GM18868 (cell line): ENCODE measurements around the gene SCN2A.

Experiments
- ATAC-seq: cut with Tn5 transposase; IDR thresholded peaks from one replicate; pipeline ENCODE4 v1.9.1; 2021; ENCODE audit warnings: mild to moderate bottlenecking, moderate library complexity; ENCODE audit not compliant: unreplicated experiment

SCN2A gene

DNA sequence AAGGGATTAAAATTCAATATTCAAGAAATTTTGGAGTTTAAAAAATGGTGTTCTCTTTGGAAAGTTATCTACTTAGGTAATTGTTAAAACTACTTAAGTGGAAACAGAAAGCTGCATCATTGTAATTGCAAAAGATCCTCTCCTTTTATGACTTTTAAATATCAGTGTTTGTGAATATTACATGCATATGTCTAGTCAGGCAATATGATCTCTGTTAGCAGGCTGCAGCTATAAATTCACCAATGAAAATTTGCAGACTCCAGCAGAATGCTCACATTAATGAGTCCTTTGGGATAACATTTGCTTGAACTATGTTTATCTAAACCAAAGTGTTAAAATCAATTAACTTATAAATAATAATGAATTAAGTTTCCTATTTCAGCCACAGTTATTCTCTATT, 171.1 kb downstream of the SCN2A start:
- ATAC-seq, result no peak

DNA sequence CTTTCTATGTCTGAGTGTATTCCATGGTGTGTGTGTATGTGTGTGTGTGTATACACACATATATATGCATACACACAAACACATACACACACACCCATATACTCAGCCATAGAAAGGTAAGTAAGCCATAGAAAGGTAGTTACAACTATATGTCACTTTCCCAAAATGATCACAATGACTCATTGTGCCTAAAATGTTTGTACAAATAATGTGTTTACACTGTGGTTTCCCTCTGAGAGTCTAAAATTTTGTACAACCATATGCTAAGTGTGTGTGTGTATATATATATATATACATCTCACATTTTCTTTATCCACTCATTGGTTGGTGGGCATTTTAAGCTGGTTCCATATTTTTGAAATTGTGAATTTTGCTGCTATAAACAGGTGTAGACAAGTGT, 175.0 kb downstream of the SCN2A start:
- ATAC-seq, result no peak

GRCh38 chr2:165417009-165417408, 177.8 kb downstream of the SCN2A start:
- ATAC-seq, result no peak

- ATAC-seq, result no peak
Measured at GRCh38 chr2:165420231-165420630, 181.0 kb downstream of the SCN2A start.

DNA sequence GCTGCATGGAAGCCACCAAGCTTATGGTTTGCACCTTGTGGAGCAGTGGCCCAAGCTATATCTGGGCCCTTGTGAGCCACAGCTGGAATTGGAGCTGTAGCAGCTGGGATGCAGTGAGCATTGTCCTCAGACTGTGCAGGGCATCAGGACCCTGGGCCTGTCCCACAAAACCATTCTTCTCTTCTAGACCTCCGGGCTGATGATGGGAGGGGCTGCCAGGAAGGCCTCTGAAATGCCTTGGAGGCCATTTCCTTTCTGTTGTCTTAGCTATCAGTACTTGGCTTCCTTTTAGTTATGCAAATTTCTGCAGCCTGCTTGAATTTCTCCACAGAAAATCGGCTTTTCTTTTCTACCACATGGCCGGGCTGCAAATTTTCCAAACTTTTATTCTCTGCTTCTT, 183.9 kb downstream of the SCN2A start:
- no peak for ATAC-seq

DNA sequence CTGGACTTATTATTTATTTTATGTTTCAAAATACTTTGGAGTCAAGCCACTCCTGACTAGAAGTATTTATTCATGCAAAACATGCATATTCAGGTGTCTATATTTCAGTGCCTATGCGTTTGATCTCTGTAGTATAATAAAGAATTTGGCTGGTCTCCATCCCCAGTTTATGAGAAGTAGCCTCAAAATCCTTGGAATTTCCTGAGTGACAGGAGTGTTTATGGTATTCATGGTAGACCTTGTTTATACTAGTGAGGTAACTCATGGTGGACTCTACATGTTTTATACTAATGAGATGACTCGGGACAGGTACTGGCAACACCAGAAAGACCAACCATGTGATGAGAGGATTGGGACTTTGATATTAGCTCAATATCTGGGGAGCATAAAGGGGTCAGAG, 186.3 kb downstream of the SCN2A start:
- ATAC-seq, result no peak

DNA sequence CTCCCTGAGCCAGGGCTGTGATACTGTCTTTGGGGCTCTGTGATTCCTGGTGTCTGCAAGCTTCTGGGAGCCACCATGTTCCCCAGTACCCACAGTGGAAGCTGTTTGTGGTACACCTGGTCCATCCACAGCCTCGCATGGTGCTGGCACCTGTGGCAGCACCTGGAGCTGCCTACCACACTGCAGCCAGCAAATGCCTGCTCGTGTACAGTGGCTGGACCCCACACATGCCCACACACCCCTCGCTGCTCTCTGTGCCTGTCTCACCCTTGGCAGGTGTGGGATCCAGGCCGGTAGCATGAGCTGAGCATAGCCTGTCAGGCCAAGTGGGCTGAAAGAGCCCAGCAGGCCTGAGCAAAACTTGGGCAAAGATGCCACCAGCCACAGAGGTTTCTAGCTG, 188.5 kb downstream of the SCN2A start:
- no peak for ATAC-seq

GRCh38 chr2:165428926-165429325, 189.7 kb downstream of the SCN2A start:
- no peak for ATAC-seq

- ATAC-seq, result no peak
Measured at GRCh38 chr2:165431014-165431413, 191.8 kb downstream of the SCN2A start.

DNA sequence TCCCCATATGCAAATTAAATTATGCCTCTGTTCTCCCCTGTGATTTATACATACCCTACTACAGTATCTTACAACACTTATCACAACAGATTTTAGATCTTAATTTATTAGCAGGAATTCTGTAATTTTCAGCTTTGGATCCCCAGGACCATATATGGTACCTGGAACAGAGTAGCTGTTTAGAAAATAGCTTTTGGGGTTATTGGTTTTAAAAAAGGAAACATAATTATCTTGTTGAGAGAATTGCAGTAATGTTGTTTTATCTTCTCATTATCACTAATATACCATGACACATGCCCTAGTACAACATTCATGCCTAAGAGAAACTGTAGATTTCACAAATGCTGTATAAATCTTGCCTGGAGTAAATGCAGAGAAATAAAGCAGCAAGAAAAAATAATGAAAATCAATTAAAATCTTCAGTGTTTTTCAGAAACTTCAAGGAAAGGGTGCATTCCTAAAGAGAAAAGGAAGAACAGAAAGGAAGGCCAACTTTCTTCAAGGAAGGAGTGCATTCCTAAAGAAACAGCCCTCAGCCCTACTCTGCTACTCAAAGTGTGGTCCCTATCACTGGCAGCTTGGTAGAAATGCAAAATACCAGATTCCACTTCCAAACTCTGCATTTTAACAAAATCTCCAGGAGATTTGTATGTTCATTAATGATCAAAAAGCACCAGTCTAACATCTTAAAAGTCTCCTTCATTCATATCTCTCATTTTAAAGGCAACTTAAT, 193.2 kb downstream of the SCN2A start:
- ATAC-seq, result no peak

- no peak for ATAC-seq
Measured at GRCh38 chr2:165434865-165435496, 195.8 kb downstream of the SCN2A start.

DNA sequence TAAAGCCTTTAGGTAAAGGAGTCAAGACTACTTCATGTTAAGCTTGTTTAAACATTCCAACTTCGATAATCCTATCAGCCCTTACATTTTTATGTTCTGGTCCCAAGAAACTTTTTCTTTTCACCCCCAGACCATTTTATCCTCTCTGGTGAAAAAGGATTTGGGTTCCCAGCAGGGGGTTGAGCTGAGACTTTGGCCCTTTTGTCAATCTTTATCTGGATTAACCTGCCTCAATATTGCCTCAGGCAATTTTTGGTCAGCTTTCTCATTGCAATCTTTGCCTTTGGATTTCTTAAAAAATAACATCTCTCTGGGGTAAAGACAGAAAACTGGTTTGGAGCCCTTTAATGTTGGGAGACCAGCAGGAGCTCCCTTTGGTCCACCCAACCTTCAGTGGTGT, 196.4 kb downstream of the SCN2A start:
- ATAC-seq, result no peak

DNA sequence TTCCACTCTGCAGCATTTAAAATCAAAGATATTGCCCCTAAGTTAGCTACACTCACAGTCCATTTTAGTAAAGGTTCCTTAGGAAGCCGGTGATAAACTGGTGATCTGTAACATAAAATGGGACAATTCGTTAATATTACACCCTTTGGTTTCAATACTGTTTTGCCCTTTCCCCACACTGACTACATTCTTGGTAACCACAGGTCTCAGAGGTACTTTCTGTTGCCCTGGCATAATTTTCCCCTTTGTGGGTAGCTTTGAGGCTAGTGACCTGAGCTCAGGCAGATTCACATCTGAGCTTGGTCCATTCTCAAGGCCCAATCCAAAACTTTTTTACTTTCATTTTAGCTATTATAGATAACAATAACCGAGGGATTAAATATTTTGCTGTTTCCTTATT, 197.3 kb downstream of the SCN2A start:
- no peak for ATAC-seq

DNA sequence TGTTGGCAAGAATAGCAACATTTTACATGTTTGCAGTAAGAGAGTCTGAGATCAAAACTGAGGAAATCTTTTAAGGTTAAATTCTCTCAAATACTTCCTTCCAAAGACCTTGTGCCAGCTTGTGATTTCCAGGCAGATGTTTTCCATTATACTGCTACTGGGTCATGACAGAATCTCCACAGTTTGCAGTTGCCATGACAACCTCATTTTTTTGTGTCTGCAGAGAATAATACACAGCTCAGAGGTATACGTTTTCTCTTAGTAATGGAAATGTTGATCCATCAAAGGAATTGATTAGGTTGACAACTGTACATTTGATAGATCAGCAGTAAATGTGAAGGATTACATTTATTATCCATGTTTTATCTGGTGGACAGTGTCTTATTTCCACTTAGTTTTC, 201.2 kb downstream of the SCN2A start:
- ATAC-seq, result no peak
